ENCODE measurements around the gene INSC.

The INSC gene

GRCh38 chr11:15189641-15190365 lies 75.1 kb downstream of the INSC start:
- no peak for DNase-seq

DNA sequence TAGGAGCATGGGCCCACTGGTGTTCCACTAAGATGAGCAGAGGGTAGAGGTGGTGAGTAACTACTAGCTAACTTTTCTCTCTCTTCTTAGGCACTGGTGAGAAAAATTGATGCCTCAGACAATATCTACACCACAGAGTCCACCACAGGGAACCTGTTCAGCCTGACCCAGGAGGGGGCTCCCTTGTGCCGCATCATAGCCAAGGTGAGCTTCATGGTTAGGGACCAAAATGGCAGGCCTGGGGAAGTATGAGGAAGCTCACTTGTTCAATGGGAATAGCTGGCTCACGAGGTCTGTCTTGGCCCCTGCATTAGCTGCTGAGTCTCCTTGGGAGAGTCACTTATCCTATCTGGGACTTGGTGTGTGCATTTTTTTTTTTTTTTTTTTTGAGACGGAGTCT lies 75.9 kb downstream of the INSC start:
- DNase-seq: no peak

- DNase-seq: no peak
Measured at GRCh38 chr11:15192005-15192556, 77.4 kb downstream of the INSC start.

DNA sequence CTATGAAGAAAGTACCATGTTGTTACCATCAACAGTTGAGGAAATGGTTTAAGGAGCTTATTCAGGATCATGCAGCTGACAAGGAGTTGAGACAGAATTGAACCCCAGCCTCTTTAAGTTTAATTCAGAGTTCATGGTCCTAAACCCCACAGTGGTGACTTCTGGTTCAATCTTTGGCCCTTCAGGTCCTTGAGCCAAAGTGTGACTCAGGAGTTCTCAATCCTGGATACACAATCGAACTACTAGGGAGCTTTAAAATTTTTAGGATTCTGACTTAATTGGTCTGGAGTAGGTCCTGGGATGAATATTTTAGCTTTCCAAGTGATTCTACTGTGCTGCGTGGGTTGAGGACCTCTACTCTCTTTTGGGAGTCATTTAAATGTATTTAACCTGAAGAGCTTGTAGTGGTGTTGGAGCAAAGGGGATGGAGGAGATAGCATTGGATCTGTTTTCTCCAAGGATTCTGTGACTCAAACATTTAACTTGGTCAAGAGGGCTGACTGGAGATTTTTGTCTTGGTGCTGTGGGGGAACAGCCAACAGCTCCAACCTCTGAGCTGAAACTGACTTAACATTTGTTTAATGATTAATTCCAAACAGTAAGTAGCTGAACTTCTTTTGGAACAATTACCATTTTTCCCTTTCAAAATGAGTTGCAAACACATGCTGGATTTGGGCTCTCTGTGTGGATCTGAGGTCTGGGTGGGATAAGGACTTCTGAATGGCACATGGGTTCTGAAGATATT lies 80.1 kb downstream of the INSC start:
- peak; percentile 50 for DNase-seq

DNA sequence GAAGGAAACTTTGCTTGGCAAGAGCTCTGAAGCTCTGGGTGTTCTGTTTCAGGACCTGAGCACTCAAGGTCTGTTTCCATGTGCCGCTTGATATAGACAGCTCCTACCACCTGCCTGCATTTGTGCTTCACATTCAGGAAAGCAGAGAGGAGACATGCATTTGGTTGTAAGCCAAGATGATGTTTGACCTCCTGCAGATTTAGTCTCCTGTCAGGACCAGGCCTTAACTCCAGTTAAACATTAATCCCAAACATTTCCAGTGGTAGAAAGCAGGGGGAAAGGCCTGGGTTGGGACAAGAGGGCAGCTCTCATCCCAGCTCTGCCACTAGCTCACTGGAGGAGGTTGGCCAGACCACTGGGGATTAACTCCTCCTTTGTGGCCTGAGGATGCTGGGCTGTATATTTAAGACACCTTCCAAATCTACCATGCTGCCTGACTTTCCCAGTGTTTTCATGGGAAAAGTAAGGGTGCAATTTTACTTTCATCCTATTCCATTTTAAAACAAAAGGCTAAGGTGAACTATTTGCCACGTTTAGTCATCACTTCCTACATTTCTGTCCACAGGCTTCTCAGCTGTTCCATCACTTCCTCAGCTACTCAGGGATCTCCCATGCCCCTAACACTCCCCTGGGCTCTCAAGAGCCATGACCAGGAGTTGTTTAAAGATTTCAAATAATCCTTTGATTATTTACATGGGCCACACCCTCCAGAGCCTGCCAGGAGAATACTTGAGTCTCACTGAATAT lies 80.9 kb downstream of the INSC start:
- DNase-seq: peak; percentile 18

DNA sequence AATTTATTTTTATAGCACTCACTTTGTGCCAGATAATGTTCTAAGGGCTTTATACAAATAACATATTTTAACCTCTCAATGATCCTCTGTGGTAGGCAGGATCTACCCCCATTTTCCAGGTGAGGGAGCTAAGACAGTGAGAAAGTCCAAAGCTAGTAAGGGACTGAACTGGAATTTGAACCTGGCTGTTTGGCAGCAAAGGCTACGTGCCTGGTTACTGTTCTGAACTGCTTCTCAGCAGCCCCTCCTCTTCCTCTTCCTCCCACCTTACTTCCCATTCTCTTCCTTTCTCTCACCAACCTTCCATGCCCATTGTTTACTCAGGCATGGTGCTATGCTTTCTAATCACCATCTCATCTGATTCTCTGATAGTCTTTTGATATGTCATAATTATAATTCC lies 82.0 kb downstream of the INSC start:
- no peak for DNase-seq

DNA sequence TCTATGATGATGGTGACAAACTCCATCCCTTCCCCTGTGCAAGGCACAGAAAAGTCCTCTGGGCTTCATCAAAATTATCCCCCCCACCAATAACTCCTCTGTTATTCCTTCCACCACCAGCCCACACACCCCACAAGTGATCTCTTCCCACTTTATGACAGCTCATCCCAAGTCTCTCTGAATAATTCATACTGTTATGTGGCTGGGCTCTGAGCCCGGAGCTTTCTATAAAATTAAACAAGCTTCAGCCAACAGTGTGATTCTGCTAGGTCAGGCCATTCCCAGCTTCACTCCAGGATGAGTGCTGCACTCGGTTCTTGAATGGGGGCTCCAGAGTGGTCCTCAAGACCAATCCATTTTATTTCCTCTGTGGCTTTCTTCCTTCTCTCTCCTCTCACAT lies 83.0 kb downstream of the INSC start:
- no peak for DNase-seq

- no peak for DNase-seq
Measured at GRCh38 chr11:15198284-15198683, 83.6 kb downstream of the INSC start.

GRCh38 chr11:15199693-15200092 lies 85.0 kb downstream of the INSC start:
- DNase-seq: no peak

- no peak for DNase-seq
Measured at GRCh38 chr11:15200696-15201095, 86.0 kb downstream of the INSC start.

DNA sequence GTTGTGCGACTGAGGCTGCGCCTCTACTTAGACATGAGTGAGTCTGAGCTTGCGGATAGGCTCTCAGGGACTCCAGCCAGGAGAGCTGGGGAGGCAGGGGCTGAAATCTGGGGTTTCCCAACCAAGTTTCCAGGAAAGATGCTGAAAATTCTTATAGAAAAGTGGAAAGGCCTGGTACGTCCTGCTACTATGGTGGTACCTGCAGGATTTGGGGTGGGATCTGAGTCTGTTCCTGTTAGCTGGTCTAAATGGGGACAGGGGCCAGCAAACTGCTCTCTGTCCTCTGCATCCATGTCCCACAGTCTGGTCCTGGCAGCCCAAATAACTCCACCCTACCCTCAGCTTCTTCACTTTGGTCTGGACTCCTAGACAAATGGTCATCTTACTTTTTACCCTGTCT lies 86.9 kb downstream of the INSC start:
- DNase-seq: no peak

- no peak for DNase-seq
Measured at GRCh38 chr11:15202626-15203025, 87.9 kb downstream of the INSC start.

GRCh38 chr11:15204711-15205110 lies 90.0 kb downstream of the INSC start:
- no peak for DNase-seq

DNA sequence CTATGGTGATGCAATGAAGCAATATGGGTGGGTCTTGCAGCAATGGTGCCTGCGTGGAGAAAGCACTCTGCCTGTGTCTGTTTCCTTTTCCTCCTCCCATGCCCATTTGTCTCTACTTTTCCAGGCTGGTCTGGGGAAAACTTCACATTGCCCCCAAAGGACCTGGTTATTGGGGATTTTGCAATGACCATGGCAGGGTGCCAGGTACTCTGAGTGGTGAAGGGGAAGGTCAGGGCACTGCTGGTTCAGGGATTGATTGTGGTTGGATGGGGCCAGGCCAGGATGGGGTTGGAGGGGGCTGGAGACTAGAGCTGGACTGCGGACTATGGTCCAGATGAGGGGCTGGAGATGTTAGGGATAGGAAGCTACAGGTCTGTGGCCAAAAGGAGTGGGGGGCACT lies 92.1 kb downstream of the INSC start:
- DNase-seq: no peak

DNA sequence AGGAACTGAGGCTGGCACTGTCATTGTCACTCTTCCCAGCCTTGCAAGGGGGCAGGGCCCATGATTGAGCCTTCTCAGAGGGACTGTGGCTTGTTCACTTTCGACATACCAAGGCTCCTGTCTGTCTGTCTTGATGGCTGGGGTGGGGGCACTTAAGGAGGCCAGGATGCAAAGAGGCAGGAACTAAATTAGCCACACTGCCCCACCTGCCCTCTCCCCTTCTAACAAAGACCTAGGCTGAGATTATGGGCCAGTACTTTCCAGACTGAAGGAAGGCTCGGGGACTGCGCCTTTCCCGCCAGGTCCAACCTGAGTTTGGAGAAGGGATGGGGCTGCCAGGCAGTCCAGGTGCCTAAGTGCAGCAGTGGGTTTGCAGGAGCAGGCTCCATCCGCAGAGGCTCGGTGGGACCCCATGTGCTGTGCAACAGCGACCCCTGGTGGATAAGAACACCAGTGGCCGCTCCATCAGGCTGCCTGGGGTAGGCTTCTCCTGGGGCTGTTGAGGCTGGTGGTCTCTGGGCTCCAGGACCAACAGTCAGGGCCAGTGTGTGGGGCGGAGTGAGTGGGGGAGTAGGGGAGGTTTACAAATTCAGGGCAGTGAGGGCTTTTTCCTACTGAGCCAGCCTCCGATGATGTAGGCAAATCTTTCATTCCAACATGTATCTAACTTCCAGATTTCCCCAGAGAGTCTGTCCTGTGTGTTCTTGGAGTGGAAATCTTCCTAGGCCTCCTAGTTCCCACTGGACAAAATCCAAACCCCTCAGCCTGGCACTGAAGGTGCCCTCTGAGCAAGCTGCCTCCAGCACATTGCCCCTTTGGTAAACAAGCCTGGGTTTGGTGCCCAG lies 93.9 kb downstream of the INSC start:
- DNase-seq: peak; percentile 43

GRCh38 chr11:15212876-15213275 lies 98.2 kb downstream of the INSC start:
- DNase-seq: no peak

DNA sequence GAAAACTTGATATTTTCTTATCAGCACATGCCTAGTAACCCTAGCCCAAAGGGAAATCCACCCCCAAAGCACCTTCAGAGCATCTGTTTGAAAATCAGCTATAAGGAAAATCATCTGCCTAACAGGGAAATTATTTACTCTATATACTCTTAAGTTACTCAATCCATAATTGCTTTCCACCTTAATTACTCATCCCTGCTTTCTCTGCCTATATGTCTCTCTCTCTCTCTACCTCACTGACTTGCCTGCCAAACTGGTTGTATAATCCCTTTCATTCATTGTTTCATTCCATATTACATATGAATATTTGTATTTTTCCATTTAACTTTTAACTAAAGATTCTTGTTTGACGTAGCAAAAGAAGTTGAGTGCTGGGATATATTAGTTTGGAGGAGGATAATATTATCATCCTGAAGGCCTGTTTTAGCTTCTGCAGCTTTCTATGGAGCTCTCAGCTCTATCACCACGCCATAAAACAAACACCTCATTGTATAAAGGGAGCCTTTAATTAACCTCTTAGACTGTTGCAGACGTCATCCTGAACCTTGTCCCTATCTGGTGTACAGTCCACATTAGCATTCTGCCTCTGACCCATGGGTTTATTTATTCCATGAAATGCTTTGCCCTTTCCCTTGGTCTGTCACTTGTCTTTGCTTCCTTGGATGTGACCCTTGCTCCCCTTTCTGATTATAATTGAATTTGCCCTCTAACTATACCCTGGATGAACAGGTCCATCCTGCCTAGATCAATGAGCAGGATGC lies 98.9 kb downstream of the INSC start:
- DNase-seq: no peak

DNA sequence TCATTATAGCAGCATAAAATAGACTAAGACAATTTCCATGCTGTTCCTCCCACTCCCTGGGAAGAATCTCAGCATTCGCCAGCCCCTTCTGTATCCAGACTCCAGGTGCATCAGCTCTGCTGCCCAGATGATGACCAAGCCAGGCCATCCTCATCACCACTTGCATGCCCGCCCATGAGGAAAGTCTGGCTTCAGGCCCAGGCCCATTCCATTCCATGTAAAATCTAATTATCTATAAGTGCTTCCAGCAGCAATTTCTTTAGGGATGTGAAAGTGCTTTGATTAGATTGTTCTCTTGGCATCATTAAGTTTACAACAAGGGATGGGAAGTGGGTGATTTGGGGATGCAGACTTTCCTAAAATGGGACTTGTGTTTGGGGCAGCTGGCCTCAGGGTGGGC lies 100.3 kb downstream of the INSC start:
- DNase-seq: no peak

- DNase-seq: no peak
Measured at GRCh38 chr11:15216678-15217077, 102.0 kb downstream of the INSC start.

DNA sequence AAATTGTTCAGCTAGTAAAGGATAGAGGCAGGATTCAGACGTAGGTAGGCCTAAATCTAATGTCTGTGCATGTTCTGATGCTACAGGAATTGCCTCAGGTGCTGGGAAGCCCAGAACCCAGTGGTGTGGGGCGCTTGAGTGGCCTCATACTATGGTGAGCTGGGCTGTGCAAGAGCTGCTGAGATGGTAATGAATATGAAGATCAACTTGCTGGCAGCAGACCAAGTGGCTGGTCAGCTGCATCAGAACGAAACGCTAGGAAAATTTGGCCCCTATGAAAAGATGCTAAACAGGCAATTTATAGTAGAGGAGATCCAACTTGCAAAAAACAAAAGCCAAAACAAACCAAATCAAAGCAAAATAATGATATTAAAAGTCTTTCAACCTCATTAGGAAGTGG lies 102.7 kb downstream of the INSC start:
- no peak for DNase-seq

DNA sequence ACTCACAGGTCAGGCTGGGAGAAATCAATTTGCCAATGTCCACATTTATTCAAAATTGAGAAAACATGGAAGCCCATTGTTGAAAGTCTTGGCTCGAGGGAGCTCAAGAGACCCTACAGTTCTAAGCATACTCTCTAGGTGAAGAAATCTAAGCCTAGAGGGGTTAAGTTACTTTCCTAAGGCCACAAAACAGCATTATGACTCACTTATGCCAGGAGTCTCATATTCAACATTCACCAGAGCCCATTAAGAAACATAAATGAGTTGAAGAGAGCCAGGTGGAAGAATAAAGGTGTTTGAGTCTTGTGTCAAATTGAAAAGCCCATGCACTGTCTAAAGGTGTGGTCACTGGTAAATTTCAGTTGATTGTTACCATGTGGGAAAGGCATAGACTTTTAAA lies 108.1 kb downstream of the INSC start:
- DNase-seq: no peak
